IgD-negative memory B cell (primary cell): Measurements from ENCODE around the gene FTO. TPM values are rescaled to one million over a fixed set of nuclear protein-coding genes. Genes with fewer than 3 reads are reported as not detected.
A peak's percentile ranks its signal among the peaks of the same experiment; 100 is the strongest.

Source experiments
- H3K27ac Mint-ChIP-seq, 3 donors: one replicate each; pipeline ENCODE4 v1.8.0; 2020 to 2022; ENCODE audit warnings: mild to moderate bottlenecking in 3 of 3, mixed read lengths in 3 of 3, moderate library complexity in 1 of 3
- H3K27me3 Mint-ChIP-seq: one replicate; pipeline ENCODE4 v1.8.0; 2021; ENCODE audit warnings: mixed read lengths
- H3K36me3 Mint-ChIP-seq: one replicate; pipeline ENCODE4 v1.8.0; 2020; ENCODE audit warnings: mild to moderate bottlenecking, mixed read lengths
- H3K4me1 Mint-ChIP-seq, 3 donors: one replicate each; pipeline ENCODE4 v1.8.0; 2020 to 2022; ENCODE audit warnings: mixed read lengths in 3 of 3, mild to moderate bottlenecking in 1 of 3
- H3K4me3 Mint-ChIP-seq, 4 donors: one replicate each; pipeline ENCODE4 v1.8.0; 2020 to 2022; ENCODE audit warnings: mild to moderate bottlenecking in 4 of 4, mixed read lengths in 4 of 4, moderate library complexity in 3 of 4
- H3K9me3 Mint-ChIP-seq, 3 donors: one replicate each; pipeline ENCODE4 v1.8.0; 2020 to 2021; ENCODE audit warnings: mixed read lengths in 3 of 3, mild to moderate bottlenecking in 1 of 3
- polyA plus RNA-seq: library from polyadenylated mRNA; unstranded; fragments of 300-500 nt; fragmentation: Illumina TruSeq; gene quantifications from one replicate; pipeline ENCODE4 v1.2.3, GENCODE V29; 2021

The FTO gene
- polyA plus RNA-seq, 1 donor from 2014 or later, result 53.2 TPM

DNA sequence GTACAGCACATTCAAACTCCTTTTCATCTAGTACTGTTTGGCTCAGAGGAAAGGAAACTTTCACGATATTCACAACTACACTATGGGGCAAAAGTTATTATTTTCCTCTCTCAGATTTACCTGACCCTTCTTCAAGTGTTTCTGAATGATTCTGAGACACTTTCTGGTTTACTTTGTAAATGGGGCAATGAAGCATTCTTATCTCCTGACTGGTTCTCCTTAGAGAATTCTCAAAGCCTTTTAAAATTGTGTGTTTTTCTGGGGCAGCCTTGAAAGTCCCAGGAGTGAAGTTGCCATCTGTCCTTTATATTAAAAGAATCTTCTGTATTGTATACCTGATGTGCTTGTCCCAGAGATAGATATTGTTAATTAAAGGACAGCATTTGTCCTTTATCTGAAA, 264.9 kb downstream of the FTO start:
- H3K27ac Mint-ChIP-seq, result no peak overlapping the region
- no peaks in the 10 kb centered on the region for H3K27me3 Mint-ChIP-seq
- H3K9me3 Mint-ChIP-seq, result no peaks in the 10 kb centered on the region
- peaks cover 9% of the 10 kb centered on the region for H3K36me3 Mint-ChIP-seq
- H3K4me1 Mint-ChIP-seq, result no peaks in the 10 kb centered on the region
- H3K4me3 Mint-ChIP-seq, result no peak overlapping the region

DNA sequence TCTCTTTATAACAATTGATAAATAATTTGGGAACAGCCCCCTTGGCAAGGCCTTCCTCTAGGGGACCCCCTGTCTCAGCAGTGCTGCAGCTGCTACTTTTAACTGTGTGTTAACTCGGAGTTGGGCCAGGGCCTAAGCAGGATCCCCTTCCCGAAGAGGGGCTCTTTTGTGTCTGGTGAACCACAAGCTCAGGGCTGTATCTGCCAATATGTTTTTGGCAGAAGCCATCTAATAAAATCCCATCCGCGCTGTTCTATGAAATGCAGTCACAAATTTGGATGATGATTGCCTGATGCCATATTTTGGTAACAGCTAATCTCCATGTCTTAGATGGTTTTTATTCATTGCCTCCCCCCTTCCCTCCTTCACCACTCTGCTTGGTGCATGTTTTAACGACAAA, 267.7 kb downstream of the FTO start:
- Mint-ChIP-seq H3K27ac (no peak overlapping the region), H3K4me3 (no peak overlapping the region), H3K4me1 (no peaks in the 10 kb centered on the region), H3K9me3 (no peaks in the 10 kb centered on the region), H3K27me3 (no peaks in the 10 kb centered on the region), H3K36me3 (peaks cover 4% of the 10 kb centered on the region)

DNA sequence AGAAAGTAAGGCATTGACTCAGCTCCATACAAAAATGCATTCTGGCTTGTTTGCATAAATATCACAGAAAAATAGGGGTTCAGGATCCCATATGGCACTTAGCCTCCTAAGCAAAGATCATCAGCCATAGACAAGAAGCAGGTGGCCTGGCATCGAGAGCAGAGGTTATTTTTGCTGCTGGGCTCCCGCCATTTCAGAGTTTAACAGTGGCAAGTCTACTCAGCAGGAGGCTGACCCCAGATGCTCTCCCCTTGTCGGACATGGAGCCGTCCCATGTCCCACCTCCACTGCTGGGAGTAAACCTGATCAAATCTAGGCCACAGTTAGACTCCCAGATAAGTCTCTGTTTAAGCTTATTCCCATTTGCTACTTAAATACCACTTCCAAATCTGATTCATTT, 269.1 kb downstream of the FTO start:
- Mint-ChIP-seq H3K9me3 (no peaks in the 10 kb centered on the region), H3K4me3 (no peak overlapping the region), H3K36me3 (peaks cover 4% of the 10 kb centered on the region)

DNA sequence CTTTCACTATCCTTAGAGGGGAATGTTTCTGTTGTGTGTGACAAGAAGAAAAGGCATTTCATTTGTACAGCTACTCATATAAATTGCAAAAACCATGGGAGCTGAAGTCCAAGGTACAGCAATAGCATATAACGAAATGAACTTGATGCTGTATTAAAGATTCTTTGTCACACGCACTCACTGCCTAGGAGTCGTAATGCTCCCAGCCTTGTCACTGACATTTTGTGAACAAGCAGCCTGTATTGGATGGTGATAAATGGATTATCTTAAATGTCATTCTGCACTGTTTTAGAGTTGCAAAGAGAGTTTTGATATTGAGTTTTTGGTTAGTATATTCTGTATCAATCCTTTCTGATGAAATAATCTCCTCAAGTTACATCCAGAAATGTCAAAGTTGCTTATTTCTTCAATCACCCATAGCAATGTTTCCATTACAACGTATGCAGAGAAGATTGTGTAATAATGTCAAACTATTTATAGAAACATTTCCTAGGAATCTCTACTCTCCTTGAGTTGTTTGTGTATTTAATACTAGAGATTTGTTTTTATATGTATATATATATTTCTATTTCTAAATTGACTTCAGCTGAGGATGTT, 270.6 kb downstream of the FTO start:
- no peaks in the 10 kb centered on the region for H3K9me3 Mint-ChIP-seq
- H3K27me3 Mint-ChIP-seq, result no peaks in the 10 kb centered on the region
- no peaks in the 10 kb centered on the region for H3K4me1 Mint-ChIP-seq
- no peak overlapping the region for H3K4me3 Mint-ChIP-seq
- H3K27ac Mint-ChIP-seq, result no peak overlapping the region
- no peaks in the 10 kb centered on the region for H3K36me3 Mint-ChIP-seq

More for the DNA sequence above, 269.1 kb downstream of the FTO start:
- H3K27me3 Mint-ChIP-seq, result no peaks in the 10 kb centered on the region
- no peaks in the 10 kb centered on the region for H3K4me1 Mint-ChIP-seq
- no peak overlapping the region for H3K27ac Mint-ChIP-seq

DNA sequence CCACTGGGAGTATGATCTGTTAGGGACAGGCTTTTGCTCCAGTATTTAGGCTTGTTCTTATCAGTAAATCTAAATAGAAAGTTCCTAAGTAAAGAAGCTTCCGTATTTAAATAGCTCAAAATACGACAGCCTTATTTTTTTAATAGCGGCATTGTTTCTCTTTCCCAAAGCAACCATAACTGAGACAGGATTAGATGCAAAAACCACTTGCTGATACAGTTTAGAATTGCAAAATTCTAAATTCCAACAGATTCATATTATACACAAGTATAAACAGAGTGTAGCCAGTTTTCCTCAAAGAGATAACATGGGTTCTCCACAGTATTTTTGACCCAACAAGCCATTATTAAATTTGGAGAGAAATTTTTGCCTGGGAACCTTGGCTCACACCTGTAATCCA, 276.7 kb downstream of the FTO start:
- no peaks in the 10 kb centered on the region for H3K4me1 Mint-ChIP-seq
- no peaks in the 10 kb centered on the region for H3K27me3 Mint-ChIP-seq
- H3K4me3 Mint-ChIP-seq, result no peak overlapping the region
- H3K27ac Mint-ChIP-seq, result no peak overlapping the region
- H3K9me3 Mint-ChIP-seq, result no peaks in the 10 kb centered on the region
- no peaks in the 10 kb centered on the region for H3K36me3 Mint-ChIP-seq

DNA sequence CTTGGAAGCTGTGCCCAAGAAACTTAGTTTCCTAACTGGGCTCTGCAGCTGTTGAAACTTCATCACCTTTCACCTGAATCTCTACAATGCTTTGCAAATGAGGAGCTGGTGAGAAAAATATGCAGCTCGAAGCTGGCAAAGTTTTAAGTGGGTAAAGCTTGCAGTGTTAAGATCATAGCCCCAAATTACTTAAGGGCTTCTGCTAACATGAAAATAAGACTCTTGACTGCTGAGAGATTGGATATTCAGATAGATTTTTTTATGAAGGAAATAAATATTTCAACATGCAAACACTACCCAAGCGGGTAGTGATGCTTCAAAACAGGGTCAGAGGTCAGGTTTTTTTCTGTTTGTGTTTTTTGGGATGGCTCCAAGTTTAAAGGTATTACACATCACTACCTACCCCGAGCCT, 278.7 kb downstream of the FTO start:
- no peak overlapping the region for H3K27ac Mint-ChIP-seq
- no peaks in the 10 kb centered on the region for H3K36me3 Mint-ChIP-seq
- H3K4me3 Mint-ChIP-seq, result no peak overlapping the region
- no peaks in the 10 kb centered on the region for H3K4me1 Mint-ChIP-seq
- no peaks in the 10 kb centered on the region for H3K27me3 Mint-ChIP-seq
- no peaks in the 10 kb centered on the region for H3K9me3 Mint-ChIP-seq

DNA sequence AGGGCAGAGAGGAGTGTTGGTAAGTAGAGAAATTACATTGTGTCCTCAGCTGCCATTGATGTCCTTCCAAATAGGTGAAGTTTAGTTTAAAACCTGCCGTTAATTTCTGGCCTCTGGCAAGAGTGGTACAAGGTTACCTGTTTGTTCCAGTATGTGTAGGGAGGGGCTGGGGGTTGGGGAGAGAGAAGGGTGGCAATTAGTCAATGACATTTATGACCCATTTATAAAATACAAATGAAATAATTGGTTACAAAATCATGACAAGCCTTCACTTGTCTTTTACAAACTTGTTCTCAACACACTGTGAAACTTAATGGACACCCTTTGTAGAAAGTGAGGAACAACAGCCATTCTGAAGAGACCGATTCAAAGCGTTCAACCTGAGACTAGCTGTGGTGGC, 281.0 kb downstream of the FTO start:
- H3K36me3 Mint-ChIP-seq, result peaks cover 2% of the 10 kb centered on the region
- H3K9me3 Mint-ChIP-seq, result no peaks in the 10 kb centered on the region
- H3K27ac Mint-ChIP-seq, result no peak overlapping the region
- H3K4me1 Mint-ChIP-seq, result no peaks in the 10 kb centered on the region
- H3K4me3 Mint-ChIP-seq, result no peak overlapping the region
- H3K27me3 Mint-ChIP-seq, result no peaks in the 10 kb centered on the region

DNA sequence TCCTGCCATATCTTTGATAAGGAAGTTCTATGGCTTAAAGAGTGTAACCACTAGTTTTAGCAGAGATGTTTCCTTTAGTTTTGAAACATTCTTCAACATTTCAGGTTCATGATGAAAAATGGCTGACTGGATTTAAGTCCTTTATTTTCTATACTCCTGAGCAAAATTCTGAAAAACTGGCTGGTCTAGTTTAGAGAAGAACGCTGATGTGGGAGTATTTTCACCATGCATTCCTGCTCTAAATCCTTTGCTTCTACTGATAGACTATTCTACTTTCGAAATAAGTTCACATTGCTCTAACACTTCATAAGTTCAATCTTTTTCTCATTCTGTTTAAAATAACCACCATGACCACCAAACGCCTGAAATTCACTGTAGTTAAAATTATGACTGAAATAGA, 281.9 kb downstream of the FTO start:
- Mint-ChIP-seq H3K36me3 (peaks cover 2% of the 10 kb centered on the region), H3K27me3 (no peaks in the 10 kb centered on the region), H3K9me3 (no peaks in the 10 kb centered on the region), H3K27ac (peak overlapping the region in 1 of 3 donors; percentile 71), H3K4me3 (no peak overlapping the region), H3K4me1 (no peaks in the 10 kb centered on the region)

DNA sequence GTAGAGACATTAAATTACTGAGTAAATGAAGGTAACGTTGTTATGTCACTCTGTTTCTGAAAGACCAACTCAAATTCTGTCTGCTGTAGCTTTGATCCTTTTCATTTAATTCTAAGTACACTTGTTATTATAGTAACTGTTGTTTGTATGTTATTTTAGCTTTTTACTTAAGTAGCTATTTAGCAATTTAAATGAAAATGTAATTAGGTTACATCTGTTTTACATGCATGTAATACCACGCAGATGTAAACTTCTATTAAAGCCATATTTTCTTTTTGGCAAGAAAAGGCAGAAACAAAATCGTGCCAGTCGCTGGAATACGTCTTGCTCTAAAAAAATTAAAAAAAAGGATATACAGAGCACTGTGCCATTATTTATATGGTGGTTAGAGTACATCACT, 282.8 kb downstream of the FTO start:
- H3K4me1 Mint-ChIP-seq, result no peaks in the 10 kb centered on the region
- H3K27me3 Mint-ChIP-seq, result no peaks in the 10 kb centered on the region
- H3K27ac Mint-ChIP-seq, result no peak overlapping the region
- H3K36me3 Mint-ChIP-seq, result peaks cover 2% of the 10 kb centered on the region
- H3K9me3 Mint-ChIP-seq, result no peaks in the 10 kb centered on the region
- H3K4me3 Mint-ChIP-seq, result no peak overlapping the region

DNA sequence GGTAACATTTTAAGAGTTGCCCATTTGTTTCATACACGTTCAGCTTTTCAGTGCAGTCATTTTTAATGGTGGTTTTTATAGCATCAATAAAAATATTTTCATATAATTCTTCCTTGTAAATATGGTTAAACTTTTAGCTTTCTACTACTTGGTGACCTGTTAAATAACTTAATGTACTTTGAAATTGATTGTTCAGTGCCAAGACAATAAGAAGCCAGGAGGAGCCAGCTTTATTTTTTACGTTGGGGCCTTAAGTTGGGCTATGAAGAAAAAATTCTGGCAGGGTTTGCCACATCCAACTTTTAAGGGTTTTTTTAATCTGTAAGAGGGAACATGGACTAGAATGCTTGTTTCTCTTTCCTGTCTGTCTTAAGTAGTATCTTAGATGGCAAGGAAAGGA, 284.2 kb downstream of the FTO start:
- peaks cover 2% of the 10 kb centered on the region for H3K36me3 Mint-ChIP-seq
- H3K4me1 Mint-ChIP-seq, result no peaks in the 10 kb centered on the region
- H3K4me3 Mint-ChIP-seq, result no peak overlapping the region
- H3K27ac Mint-ChIP-seq, result no peak overlapping the region
- no peaks in the 10 kb centered on the region for H3K9me3 Mint-ChIP-seq
- no peaks in the 10 kb centered on the region for H3K27me3 Mint-ChIP-seq

DNA sequence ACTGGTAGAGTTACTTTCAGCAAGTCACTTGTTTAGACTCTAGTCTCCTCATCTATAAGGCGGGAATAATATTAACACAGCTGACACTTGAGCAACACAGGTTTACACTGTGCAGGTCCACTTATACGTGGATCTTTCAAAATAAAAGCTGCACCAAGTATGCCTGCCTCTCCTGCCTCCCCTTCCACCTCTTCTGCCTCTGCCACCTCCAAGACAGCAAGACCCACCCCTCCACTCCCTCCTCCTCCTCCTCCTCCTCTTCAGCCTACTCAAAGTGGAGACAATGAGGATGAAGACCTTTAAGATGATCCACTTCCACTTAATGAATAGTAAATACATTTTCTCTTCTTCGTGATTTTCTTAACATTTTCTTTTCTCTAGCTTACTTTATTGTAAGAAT, 285.6 kb downstream of the FTO start:
- Mint-ChIP-seq H3K9me3 (no peaks in the 10 kb centered on the region), H3K27ac (no peak overlapping the region), H3K36me3 (peaks cover 2% of the 10 kb centered on the region), H3K4me3 (no peak overlapping the region), H3K4me1 (no peaks in the 10 kb centered on the region), H3K27me3 (no peaks in the 10 kb centered on the region)

DNA sequence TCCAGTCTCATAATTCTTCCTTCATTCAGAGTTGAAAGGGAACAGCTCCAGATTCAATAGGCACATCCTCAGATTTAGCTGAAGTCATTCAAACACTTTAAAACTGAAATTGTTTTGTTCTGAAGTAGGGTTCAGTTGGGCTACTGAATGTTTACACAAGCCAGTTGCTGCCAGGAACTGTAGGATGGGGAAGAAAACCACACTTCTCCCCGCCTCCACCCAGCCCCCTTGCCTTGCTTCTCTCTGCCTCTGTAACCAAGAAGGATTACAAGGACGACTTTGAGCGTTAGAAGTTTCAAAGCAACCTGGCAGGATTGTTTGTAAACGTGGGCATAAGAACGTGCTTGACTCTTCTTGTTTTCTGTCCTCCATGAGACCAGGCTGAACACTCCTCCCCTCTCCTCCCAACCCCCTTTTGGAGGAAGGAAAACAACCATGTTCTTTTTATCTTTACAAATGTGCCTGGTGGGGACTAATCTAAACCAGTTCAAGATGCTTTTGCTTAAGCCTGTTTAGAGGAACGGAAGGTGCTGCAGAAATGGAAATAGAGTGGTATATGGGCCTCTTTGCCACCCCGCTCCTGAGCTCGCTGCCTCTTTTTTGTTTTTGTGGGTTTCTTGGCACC, 287.9 kb downstream of the FTO start:
- no peaks in the 10 kb centered on the region for H3K4me1 Mint-ChIP-seq
- H3K27me3 Mint-ChIP-seq, result no peaks in the 10 kb centered on the region
- H3K27ac Mint-ChIP-seq, result no peak overlapping the region
- no peaks in the 10 kb centered on the region for H3K9me3 Mint-ChIP-seq
- no peak overlapping the region for H3K4me3 Mint-ChIP-seq
- H3K36me3 Mint-ChIP-seq, result peaks cover 2% of the 10 kb centered on the region

DNA sequence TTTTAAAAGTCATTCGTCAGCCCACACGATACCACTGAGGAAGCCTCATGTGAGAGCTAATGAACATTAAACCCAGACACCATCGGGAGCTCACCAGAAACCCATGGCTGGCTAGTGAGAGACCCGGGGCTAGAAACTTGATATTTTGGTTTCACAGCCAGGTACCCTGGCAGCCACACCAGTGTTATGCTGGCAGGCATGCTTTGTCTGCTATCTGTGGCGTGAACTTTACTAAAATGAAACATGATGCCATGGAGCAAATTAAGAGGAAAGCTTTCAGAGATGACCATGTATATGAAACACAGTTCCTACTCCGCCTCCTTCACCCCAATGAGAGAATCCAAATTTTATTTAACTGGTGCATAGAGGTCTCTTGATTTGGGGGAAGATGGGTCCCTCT, 291.4 kb downstream of the FTO start:
- Mint-ChIP-seq H3K36me3 (no peaks in the 10 kb centered on the region), H3K4me3 (no peak overlapping the region), H3K27me3 (no peaks in the 10 kb centered on the region), H3K27ac (peak overlapping the region in 1 of 3 donors; percentile 14), H3K4me1 (peaks cover 0 to 1% (median 0%) of the 10 kb centered on the region in 3 donors), H3K9me3 (no peaks in the 10 kb centered on the region)

DNA sequence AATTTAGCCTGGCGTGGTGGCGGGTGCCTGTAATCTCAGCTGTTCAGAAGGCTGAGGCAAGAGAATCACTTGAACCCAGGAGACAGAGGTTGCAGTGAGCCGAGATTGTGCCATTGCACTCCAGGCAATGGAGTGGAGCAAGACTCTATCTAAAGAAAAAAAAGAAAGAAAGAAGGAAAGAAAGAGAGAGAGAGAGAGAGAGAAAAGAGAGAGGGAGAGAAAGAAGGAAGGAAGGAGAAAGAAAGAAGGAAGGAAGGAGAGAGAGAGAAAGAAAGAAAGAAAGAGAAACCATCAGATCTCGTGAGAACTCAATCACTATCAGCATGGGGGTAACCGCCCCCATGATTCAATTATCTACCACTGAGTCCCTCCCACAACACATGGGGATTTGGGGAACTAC, 293.0 kb downstream of the FTO start:
- H3K9me3 Mint-ChIP-seq, result no peaks in the 10 kb centered on the region
- peak overlapping the region in 1 of 4 donors; percentile 81 for H3K4me3 Mint-ChIP-seq
- no peaks in the 10 kb centered on the region for H3K36me3 Mint-ChIP-seq
- no peak overlapping the region for H3K27ac Mint-ChIP-seq
- H3K27me3 Mint-ChIP-seq, result no peaks in the 10 kb centered on the region
- peaks cover 0 to 1% (median 0%) of the 10 kb centered on the region in 3 donors for H3K4me1 Mint-ChIP-seq

DNA sequence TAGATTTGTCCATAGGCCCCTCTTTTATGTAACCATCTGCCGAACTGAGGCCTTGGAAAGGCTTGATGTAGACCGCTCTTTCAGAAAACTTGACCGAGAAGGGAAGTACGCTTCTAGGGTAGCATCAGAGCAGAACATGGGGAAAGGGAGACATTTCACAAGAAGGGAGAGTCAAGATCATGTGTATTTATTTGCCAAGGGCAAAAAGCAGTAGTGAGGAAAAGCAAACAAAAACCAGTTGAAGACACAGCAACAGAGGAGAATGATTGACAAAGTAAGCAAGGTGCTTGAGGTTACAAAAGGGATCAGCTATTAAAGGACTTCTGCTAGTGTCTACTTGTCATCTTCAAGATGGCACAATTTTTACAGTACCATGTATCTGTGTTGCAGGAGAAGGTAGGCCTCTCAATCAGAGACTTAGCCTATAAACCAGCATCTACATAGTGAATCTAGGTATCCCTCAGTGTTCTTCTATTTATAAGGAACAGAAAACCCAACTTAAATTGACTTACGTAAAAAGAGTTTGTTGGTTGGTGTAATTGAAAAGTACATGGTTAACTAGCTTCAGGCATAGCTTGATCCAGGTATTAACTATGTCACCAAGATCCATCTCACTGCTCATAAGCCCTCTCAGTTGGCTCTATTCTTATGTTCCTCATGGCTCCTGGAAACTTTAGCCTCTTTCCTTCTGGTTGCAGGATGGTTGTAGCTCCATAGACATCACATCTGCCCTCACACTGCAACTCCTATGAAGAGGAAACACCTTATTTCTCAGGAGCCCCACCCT, 294.3 kb downstream of the FTO start:
- Mint-ChIP-seq H3K9me3 (no peaks in the 10 kb centered on the region), H3K36me3 (no peaks in the 10 kb centered on the region), H3K27ac (no peak overlapping the region), H3K4me1 (peaks cover 0 to 1% (median 0%) of the 10 kb centered on the region in 3 donors), H3K27me3 (no peaks in the 10 kb centered on the region), H3K4me3 (no peak overlapping the region)
